Posterior vena cava (tissue), 2 donors: ENCODE results near the gene CSNK1G2. TPM values are rescaled to one million over a fixed set of nuclear protein-coding genes. Genes with fewer than 3 reads are reported as not detected.
A peak's percentile ranks its signal among the peaks of the same experiment; 100 is the strongest.

Experiments used
- DNase-seq: peaks from one replicate; pipeline ENCODE4 v3.0.0-alpha.2; 2020; ENCODE audit warnings: low spot score
- intact Hi-C, 2 donors: fragments of 100-400 bp; cut with DNase I; formaldehyde crosslinking; loops; one replicate each; pipeline versions ENCODE4 v1.14.1 to v1.14.2; 2022 to 2023
- total RNA-seq, 2 donors: library from RNA; stranded (reverse); fragmentation: NEBNext Ultra II Directional; extraction: Animal tissue kit (Norgen Biotek cat#: 25700); gene quantifications; one replicate each; pipeline ENCODE4 v1.2.1, GENCODE V29; 2021
- donor health status: DM: yes; HTN: yes; CAD: no.
- donor health status: DM: yes; HTN: yes; CAD: no.

Gene CSNK1G2
- total RNA-seq, 2 donors from 2014 or later: 30.2 to 36.9 TPM

DNA sequence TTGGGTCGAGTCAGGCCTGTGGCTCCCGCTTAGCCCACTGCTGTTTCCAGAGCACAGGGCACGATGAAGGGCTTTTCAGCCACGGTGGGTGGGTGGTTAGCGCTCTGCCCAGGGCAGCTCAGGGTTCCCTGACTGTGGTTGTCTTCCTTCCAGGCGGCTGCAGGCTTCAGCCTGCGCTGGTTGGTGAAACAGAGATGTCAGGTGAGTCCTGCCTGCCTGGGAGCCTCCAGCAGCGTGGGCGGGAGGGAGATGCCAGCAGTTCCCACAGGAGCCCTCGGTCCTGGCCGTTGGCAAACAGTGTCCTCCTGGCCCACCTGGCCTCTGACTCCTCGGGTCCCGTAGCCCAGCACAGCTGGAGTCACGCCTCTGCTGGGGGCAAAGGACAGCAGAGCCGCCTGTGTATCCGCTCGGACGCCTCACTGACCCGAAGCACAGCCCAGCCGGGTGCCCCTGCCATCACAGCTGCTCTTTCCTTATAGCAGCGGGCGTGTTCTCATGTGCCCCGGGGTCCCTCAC lies 26.1 kb upstream of the CSNK1G2 start:
- no peak for DNase-seq
- intact Hi-C loops: no loop called here

DNA sequence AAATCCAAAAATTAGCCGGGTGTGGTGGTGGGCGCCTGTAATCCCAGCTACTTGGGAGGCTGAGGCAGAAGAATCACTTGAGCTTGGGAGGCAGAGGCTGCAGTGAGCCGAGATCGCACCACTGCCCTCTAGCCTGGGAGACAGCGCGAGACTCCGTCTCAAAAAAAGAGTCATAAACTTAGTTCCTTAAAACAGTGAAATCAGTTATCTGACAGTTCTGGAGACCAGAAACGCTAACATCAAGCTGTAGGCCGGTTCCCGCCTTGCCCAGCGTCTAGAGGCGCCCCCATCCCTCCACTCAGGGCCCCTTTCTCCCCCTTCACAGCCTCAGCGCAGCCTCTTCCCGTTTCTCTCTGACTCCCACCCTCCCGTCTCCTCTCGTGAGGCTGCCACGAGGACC lies 23.8 kb upstream of the CSNK1G2 start:
- no peak for DNase-seq
- intact Hi-C loops: no loop called here

DNA sequence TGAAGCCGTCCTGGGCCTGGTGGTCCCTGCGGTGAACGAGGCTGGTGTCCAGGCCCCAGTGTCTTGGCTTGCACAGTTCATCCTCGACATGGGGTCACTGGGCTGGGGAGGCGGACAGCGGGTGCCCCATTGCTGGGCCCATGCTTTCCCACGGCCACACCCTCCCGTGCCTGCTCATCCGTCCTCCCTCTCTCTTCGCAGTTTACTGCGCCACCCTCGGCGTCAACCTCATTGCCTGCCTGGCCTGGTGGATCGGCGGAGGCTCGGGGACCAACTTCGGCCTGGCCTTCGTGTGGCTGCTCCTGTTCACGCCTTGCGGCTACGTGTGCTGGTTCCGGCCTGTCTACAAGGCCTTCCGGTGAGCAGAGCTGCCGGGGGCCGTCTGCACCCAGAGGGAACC lies 23.0 kb upstream of the CSNK1G2 start:
- DNase-seq: no peak
- intact Hi-C loops: no loop called here

DNA sequence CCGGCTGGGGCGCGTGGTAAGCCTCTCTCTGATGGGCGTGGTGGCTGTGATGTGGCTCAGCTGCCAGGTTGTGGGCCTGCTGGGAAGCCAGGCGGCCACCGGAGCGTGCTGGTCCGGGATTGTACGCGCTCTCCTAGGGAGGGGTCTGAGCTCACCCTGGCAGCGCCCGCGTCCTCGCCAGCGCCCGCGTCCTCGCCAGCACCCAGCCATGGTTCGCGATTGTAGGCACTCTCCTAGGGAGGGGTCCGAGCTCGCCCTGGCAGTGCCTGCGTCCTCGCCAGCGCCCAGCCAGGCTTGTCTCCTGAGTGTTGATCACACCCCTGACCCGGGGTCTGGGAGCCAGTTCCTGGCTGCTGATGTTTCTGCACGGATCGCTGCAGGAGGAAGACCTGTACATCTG lies 22.0 kb upstream of the CSNK1G2 start:
- no peak for DNase-seq

DNA sequence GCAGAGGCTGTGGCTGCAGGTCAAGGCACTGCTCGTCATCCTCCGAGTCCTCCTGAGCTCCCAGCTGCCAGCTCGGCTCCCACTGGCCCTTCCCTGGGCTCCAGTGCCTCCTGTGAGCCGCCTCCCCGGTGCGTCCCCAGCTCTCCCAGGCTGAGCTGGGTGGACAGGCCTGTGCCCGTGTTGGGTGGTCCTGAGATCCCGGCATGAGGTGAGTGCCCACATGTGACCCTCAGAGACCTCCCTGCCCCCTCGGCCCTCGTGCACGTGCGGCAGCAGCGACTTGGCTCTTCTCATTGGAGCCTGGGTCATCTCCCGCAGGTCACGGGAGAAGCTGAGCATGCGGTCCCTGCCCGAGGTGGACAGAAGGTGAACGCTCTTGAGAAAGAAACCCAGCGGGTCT lies 20.3 kb upstream of the CSNK1G2 start:
- intact Hi-C loops: loop anchor here in 1 of 2 donors (10.0 kb wide), 1 partner anchor 154 kb away; no protein-coding TSS in a partner anchor
- no peak for DNase-seq

More for the DNA sequence above, 22.0 kb upstream of the CSNK1G2 start:
- intact Hi-C loops: no loop called here

DNA sequence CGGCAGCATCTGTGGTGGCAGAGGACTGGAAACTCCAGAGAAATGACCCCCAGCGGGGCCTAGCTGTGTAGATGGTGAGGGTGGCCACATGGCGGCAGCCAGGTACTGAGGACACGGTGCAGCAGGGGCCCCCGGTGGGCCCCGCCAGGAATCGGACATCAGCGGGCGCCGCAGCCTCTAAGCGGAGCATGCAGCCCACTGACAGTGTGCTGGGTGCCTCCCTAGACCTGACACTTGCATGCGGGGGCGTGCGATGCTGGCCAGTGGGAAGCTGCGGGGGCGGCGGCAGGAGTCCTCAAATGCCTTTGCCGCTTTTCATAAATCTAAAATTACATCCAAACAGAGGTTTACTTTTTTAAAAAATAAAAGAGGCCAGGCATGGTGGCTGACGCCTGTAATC lies 19.6 kb upstream of the CSNK1G2 start:
- DNase-seq: no peak
- intact Hi-C loops: loop anchor here in 1 of 2 donors (10.0 kb wide), 1 partner anchor 153 kb away; no protein-coding TSS in a partner anchor

DNA sequence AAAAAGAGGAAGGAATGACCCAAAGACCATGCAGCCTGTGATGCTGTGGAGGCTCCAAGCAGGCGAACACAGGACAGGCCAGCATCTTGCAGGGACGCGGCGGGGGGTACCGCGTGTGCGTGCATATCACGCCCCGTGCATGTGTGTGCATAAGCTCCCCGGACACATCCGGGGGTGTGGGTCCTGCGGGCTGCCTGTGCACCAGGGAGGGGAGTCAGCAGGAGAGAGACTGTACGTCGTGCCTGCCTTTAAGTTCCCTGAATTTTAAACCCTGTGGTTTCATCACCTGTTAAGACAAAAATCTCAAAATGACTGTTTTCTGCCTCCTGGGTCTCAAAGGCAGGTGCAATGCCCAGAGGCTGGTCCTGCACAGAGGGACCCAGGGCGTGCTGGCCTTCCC lies 19.1 kb upstream of the CSNK1G2 start:
- no peak for DNase-seq
- intact Hi-C loops: loop anchor here in 1 of 2 donors (10.0 kb wide), 1 partner anchor 153 kb away; no protein-coding TSS in a partner anchor

DNA sequence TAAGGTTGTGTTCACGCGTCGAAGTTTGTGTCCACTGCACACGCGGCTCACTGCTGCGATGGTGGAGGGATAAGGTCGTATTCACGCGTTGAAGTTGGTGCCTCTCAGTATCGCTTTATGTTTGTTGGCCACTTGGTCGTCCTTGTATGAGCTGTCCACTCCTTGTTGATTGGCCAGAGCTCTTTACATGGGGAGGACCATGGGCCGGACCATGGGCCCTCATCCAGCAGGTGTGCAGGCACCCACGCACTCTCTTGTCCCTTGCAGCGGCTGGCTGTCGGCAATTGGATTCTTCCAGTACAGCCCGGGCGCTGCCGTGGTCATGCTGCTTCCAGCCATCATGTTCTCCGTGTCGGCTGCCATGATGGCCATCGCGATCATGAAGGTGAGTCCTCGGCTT lies 18.2 kb upstream of the CSNK1G2 start:
- intact Hi-C loops: loop anchor here in 1 of 2 donors (10.0 kb wide), 1 partner anchor 152 kb away; no protein-coding TSS in a partner anchor
- no peak for DNase-seq

DNA sequence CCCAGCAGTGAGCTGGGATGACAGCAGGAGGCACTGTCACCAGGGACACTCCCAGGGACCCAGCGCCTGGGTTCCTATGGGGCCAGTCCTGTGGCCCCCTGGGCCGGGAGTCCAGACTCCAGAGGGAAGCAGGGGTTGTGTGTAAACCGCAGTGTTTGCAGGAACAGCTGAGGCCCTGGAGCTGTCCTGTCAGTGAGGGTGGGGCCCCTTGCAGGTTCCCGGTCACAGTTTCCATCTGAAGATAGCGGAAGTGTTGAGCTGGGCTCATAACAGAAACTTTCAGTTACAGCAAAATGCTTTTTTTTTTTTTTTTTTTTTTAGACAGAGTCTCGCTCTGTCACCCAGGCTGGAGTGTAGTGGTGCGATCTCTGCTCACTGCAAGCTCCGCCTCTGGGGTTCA lies 17.7 kb upstream of the CSNK1G2 start:
- intact Hi-C loops: loop anchor here in 1 of 2 donors (10.0 kb wide), 1 partner anchor 151 kb away; no protein-coding TSS in a partner anchor
- DNase-seq: no peak

DNA sequence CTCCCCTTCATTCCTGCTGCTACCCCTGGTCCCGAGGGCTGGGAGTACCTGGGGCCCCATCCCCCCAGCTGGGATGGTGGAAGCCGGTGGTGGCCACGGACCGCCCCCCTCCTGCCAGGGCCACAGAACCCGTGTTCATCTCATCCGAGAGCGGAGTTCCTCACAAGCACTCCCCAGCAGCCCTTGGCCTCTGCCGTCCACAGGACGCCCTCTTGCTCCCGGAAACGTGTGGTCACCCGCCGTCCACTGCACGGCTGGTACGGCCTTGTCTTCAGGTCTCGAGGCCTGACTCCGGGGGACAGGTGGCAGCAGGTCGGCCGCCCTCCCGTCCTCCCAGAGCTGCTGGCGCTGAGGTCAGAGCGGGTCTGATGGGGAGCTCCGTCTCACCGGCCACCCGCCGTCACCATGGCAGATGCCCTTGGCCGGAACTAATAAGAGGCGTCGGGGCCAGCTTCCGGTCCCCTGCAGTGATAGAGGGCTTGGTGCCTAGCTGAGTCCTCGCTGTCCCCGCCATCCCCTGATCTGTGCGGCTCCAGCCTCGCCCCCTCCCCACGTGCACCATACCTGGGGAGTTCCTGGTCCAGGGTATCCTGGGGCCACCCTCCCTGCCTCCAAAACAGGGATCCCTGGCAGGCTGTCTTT lies 16.5 kb upstream of the CSNK1G2 start:
- no peak for DNase-seq
- intact Hi-C loops: loop anchor here in 1 of 2 donors (10.0 kb wide), 1 partner anchor 150 kb away; no protein-coding TSS in a partner anchor

DNA sequence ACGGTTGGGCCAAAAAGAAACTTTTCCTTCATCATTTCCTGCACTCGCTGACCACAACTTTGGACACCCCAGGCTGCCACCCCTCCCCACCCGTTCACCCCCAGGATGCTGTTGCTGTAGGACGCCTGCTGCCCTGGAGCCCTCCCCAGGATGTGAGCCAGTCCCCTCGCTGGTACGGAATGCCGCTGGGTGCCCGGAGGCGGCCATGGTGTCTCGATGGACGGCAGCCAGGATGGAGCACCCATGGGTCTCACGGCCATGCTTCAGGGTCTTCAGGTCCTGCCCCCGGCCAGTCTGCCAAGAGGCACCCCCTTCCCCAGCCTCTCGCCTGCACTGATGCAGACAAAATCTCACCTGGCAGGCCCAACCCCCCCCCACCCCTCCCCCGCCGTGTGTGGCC lies 15.4 kb upstream of the CSNK1G2 start:
- intact Hi-C loops: loop anchor here in 1 of 2 donors (10.0 kb wide), 1 partner anchor 149 kb away; no protein-coding TSS in a partner anchor

DNA sequence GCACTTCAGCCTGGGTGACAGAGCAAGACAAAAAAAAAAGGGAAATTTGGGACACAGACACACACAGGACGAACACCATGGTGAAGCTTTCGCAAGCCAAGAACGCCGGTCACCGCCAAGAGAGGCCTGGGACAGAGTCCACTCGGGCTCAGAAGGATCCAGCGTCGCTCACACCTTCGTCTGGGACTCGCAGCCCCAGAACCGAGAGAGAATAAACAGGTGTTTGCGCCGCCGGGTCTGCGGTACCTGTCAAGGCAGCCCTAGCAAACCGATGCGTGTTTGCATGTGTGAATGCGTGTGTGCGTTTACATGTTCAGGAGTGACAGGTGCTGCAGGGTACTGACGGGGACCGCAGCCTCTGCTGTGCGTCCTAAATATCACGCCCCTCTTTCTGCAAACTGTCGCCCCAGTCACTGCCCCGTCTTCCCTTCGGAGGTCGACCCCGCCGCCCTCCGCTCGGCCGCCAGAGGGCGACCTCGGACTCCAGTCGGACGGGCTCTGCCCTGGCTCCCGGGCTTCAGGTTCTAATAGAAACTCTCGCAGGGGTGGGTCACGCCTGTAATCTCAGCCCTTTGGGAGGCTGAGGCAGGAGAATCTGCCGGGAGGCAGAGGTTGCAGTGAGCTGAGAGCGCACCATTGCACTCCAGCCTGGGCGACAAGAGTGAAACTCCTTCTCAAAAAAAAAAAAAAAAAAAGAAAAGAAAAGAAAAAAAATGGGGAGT lies 11.8 kb upstream of the CSNK1G2 start:
- intact Hi-C loops: loop anchor here in 1 of 2 donors (10.0 kb wide), 1 partner anchor 146 kb away; no protein-coding TSS in a partner anchor
- peak; percentile 95 for DNase-seq

More for the DNA sequence above, 15.4 kb upstream of the CSNK1G2 start:
- no peak for DNase-seq

DNA sequence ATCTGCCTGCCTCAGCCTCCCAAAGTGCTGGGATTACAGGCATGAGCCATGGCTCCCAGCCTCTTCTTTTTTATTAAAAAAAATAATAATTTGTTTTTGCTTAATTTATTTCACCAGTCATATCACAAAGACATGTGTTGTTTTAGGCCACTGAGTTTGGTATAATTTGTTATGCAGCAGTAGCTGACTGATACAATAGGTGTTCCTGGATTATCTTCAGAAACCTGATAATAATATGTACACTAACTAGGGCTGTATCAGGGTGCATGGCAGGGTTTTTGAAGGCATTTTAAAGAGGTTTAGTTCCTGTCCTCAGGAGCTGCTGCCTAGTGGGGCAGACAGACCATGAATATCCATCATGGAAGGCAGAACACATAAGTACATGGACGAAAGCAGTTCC lies 9.5 kb upstream of the CSNK1G2 start:
- intact Hi-C loops: no loop called here
- DNase-seq: no peak

DNA sequence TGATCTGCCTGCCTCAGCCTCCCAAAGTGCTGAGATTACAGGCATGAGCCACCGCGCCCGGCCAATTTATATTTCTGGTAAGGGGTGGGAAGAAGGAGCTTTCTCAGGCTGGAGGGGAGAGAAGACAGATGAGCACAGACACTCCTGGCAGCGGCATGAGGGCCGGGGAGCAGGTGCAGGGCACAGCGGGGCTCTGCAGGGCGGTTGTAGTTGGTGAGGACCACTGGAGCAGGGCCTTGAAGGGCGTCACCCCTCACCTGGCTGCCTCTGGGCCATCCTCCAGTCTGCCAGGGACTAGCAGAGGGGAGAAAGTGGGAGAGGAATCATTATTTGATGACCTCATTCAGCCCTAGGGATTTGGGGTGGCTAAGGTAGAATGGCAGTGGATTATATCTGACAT lies 8.6 kb upstream of the CSNK1G2 start:
- no peak for DNase-seq
- intact Hi-C loops: no loop called here

DNA sequence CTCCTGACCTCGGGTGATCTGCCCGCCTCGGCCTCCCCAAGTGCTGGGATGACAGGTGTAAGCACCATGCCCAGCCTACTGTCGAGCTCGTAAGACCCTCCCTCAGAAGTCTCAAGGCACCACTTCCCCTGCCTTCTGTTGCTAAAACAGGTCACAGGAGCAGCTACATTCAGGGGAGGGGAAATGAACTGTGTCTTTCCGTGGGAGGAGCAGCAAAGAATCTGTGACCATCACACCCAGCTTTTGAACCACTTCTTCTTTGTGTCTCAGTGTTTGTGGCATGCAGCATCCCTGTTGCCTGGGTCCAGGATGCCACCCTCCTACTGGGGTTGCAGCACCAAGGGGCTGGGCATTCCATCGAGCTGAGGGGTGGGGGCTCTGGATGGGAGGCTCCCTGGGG lies 7.7 kb upstream of the CSNK1G2 start:
- intact Hi-C loops: no loop called here
- DNase-seq: no peak

DNA sequence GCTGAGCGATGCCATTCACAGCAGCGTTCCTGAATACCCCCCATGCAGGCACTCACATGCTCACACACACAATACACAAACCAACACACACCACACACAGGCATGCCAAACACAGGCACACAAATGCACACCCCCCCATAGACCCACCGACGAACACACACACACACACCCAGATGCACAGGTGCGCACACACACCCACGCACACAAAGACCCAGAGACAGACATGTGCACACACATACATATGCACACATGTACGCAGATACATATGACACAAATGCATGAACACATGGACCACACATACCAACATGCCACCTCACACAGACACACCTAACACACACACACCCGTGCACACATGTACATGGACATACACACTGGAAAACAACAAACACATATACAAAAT lies 7.0 kb upstream of the CSNK1G2 start:
- intact Hi-C loops: no loop called here
- no peak for DNase-seq

DNA sequence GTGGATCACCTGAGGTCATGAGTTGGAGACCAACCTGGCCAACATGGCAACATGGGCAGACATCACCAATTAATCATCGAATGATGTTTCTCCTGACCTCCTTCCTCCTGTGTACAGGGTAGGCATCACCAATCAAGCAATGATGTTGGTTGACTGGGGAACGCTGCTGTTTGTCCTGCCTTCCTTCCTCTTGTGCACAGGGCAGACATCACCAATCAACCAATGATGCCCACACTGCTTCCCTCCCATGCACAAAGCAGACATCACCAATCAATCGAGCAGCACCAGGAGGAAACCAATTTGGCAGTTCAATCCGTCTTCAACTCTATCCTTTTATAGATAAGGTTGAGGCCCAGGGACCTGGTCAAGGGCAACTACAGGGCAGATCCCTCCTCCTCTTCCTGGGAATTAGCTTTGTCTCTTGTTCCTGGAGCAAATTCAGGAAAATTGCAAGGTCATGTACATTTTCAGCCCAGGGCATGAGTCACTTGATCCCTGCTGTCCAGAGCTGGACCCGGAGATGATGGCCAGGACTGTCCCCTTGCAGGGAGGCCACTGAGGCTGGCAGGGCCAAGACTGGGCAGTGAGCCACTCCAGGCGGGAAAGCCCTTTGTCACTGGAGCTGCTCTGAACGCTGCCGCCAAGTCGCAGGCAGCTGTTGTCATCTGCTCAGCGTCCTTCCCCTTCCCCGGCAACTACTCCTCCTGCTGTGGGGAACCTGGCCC lies 5.3 kb upstream of the CSNK1G2 start:
- intact Hi-C loops: no loop called here
- DNase-seq: no peak

DNA sequence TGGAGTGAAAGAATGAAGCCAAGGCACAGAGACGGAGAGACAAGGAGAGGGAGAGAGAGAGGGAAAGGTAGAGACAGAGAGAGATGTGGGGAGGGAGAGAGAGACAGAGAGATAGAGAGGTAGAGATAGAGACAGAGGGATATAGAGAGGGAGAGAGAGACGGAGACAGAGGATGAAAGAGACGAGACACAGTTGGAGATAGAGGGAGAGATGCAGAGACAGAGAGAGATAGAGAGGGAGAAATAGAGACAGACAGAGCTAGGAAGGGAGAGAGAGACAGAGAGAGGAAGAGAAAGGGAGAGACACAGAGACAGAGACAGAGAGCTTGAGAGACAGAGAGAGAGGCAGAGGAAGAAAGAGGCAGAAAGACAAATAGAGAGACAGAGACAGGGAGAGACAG lies 4.5 kb upstream of the CSNK1G2 start:
- intact Hi-C loops: no loop called here
- DNase-seq: no peak

DNA sequence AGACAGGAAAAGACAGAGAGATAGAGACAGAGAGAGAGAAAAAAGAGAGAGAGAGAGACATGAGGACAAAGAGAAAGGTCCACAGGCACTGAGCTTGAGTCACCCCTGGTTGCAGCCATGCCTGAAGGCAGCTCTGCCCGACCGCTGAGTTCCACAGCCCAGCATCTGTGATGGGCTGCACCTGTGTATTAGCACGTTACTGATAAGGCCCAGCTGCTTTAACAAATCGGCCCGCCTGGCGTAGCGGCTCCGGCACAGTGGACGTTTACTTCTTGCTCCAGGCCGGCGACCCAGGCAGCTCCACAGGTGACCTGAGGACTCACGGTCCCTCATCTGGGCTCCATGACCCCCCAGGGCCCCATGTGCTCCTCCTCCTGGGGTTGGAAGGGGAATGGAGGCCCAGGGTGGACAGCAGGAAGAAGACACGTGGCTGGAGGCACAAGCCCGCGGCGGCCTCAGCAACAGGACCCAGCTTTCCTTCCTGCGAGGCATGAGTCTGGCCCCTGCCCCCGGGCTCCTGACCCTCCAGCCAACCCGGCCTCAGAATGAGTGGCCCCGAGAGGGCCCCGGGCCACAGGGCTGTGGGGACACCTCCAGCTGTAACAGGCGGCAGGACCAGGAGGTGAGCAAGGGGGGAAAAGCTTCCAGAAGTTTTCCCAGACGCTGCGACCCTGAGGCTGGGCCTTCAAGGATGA lies 3.9 kb upstream of the CSNK1G2 start:
- no peak for DNase-seq
- intact Hi-C loops: no loop called here
